DOHH2 (cell line): Measurements from ENCODE around the gene ADCY3.

Experiments used
- H3F3A ChIP-seq: fragments of 200-600 bp; sonication (generic), shearing (Covaris generic); 2 replicates; pipeline ENCODE4 v1.6.0; 2016; ENCODE audit warnings: antibody characterized with exemption, mild to moderate bottlenecking; ENCODE audit not compliant: control insufficient read depth, insufficient read depth
- H3K27ac ChIP-seq: fragments of 200-600 bp; sonication (generic); 2 replicates; pipeline ENCODE4 v1.5.1; 2014; ENCODE audit warnings: low read depth, mild to moderate bottlenecking, low read length, moderate library complexity
- H3K27me3 ChIP-seq: fragments of 200-600 bp; sonication (generic); 2 replicates; pipeline ENCODE4 v1.6.1; 2014; ENCODE audit warnings: mild to moderate bottlenecking, low read length, mixed read lengths; ENCODE audit not compliant: control insufficient read depth
- H3K36me3 ChIP-seq: fragments of 200-600 bp; sonication (generic); 2 replicates; pipeline ENCODE4 v1.6.1; 2014; ENCODE audit warnings: mild to moderate bottlenecking, low read length, moderate library complexity, mixed read lengths; ENCODE audit not compliant: control insufficient read depth
- H3K4me1 ChIP-seq: fragments of 200-600 bp; sonication (generic); 2 replicates; pipeline ENCODE4 v1.6.1; 2014; ENCODE audit warnings: mild to moderate bottlenecking, low read length, mixed read lengths; ENCODE audit not compliant: control insufficient read depth
- H3K4me2 ChIP-seq: fragments of 200-600 bp; sonication (generic); 2 replicates; pipeline ENCODE4 v1.6.0; 2014; ENCODE audit warnings: mild to moderate bottlenecking, low read length, moderate library complexity
- H3K4me3 ChIP-seq: fragments of 200-600 bp; sonication (generic); 2 replicates; pipeline ENCODE4 v1.5.1; 2014; ENCODE audit warnings: mild to moderate bottlenecking, low read length, mixed read lengths
- H3K79me2 ChIP-seq: fragments of 200-600 bp; sonication (generic); 2 replicates; pipeline ENCODE4 v1.6.1; 2014; ENCODE audit warnings: mild to moderate bottlenecking, low read length, mixed read lengths; ENCODE audit not compliant: control insufficient read depth
- H3K9me2 ChIP-seq: fragments of 200-600 bp; sonication (generic); replicated peaks from 2 replicates; pipeline ENCODE4 v1.6.1; 2014; ENCODE audit warnings: mild to moderate bottlenecking, low read length, mixed read lengths; ENCODE audit not compliant: control insufficient read depth
- H3K9me3 ChIP-seq: fragments of 200-600 bp; sonication (generic); 2 replicates; pipeline ENCODE4 v1.6.1; 2014; ENCODE audit warnings: antibody characterized with exemption, low read length, mixed read lengths; ENCODE audit not compliant: control insufficient read depth, insufficient read depth
- H4K20me1 ChIP-seq: fragments of 200-600 bp; sonication (generic); 2 replicates; pipeline ENCODE4 v1.6.0; 2014; ENCODE audit warnings: low read depth, mild to moderate bottlenecking, antibody characterized with exemption, low read length, moderate library complexity; ENCODE audit not compliant: control insufficient read depth, insufficient read depth
- CTCF ChIP-seq: fragments of 200-600 bp; sonication (generic); IDR thresholded peaks from one replicate; pipeline ENCODE4 v1.5.1; 2014; ENCODE audit warnings: antibody characterized with exemption, mild to moderate bottlenecking, low read depth, low read length; ENCODE audit not compliant: poor library complexity, severe bottlenecking
- EZH2phosphoT487 ChIP-seq: fragments of 200-600 bp; sonication (generic); IDR thresholded peaks from 2 replicates; pipeline ENCODE4 v1.6.1; 2017; ENCODE audit warnings: borderline replicate concordance, mild to moderate bottlenecking, antibody characterized with exemption, low read length, moderate library complexity, mixed read lengths

ADCY3 gene

GRCh38 chr2:24920098-24920808 lies at the start of gene ADCY3:
TSS of gene ADCY3 (minus strand) at chr2:24920237. CDS start at chr2:24918987, 1,250 bp downstream.
- peak within 1 kb of the TSS; percentile 43 for H3K27ac ChIP-seq
- H3F3A ChIP-seq = 0 out of 2 replicates have a peak, but pooled peaks cover 2% of the 10 kb centered on the region
- peaks cover 37% of the 10 kb centered on the region for H3K36me3 ChIP-seq
- peak within 1 kb of the TSS; percentile 100 for H3K4me3 ChIP-seq
- no peaks in the 10 kb centered on the region for H3K9me3 ChIP-seq
- no peaks in the 10 kb centered on the region for H3K9me2 ChIP-seq
- peak within 1 kb of the TSS; percentile 100 for H3K4me2 ChIP-seq
- peaks cover 19% of the 10 kb centered on the region; the same call in 1 of the 2 replicates for H4K20me1 ChIP-seq
- H3K4me1 ChIP-seq = peaks cover 37% of the 10 kb centered on the region
- peaks cover 49% of the 10 kb centered on the region for H3K79me2 ChIP-seq
- no peaks in the 10 kb centered on the region for H3K27me3 ChIP-seq
- TF ChIP-seq CTCF = no peak
- TF ChIP-seq EZH2phosphoT487 = no peak

- peaks cover 46% of the 10 kb centered on the region for H3K79me2 ChIP-seq
- peaks cover 17% of the 10 kb centered on the region for H3K4me1 ChIP-seq
- 0 out of 2 replicates have a peak, but pooled peaks cover 3% of the 10 kb centered on the region for H3F3A ChIP-seq
- H3K4me3 ChIP-seq = no peak overlapping the region
- H3K9me3 ChIP-seq = no peaks in the 10 kb centered on the region
- peaks cover 19% of the 10 kb centered on the region for H3K36me3 ChIP-seq
- no peak for TF ChIP-seq EZH2phosphoT487
- TF ChIP-seq CTCF = no peak
- no peak overlapping the region for H3K4me2 ChIP-seq
- no peaks in the 10 kb centered on the region for H3K27me3 ChIP-seq
- H3K27ac ChIP-seq = no peak overlapping the region
- H3K9me2 ChIP-seq = no peaks in the 10 kb centered on the region
- H4K20me1 ChIP-seq = no peaks in the 10 kb centered on the region; the same call in 1 of the 2 replicates
Measured at GRCh38 chr2:24969784-24970183, 49.7 kb upstream of the ADCY3 start.

GRCh38 chr2:24961903-24962302 lies 41.9 kb upstream of the ADCY3 start:
- H3K27me3 ChIP-seq = no peaks in the 10 kb centered on the region
- H3K36me3 ChIP-seq = peaks cover 85% of the 10 kb centered on the region
- no peak overlapping the region for H3K4me3 ChIP-seq
- H3F3A ChIP-seq = no peaks in the 10 kb centered on the region
- no peaks in the 10 kb centered on the region; the same call in 1 of the 2 replicates for H3K79me2 ChIP-seq
- H3K4me1 ChIP-seq = no peaks in the 10 kb centered on the region
- no peaks in the 10 kb centered on the region for H3K9me2 ChIP-seq
- H3K27ac ChIP-seq = no peak overlapping the region
- TF ChIP-seq EZH2phosphoT487 (no peak), CTCF (no peak)
- H4K20me1 ChIP-seq = no peaks in the 10 kb centered on the region; the same call in 1 of the 2 replicates
- H3K4me2 ChIP-seq = no peak overlapping the region
- no peaks in the 10 kb centered on the region for H3K9me3 ChIP-seq
